HG02870 (cell line): Measurements from ENCODE around the gene NKD1.

Source experiments
- ATAC-seq: cut with Tn5 transposase; IDR thresholded peaks from one replicate; pipeline ENCODE4 v1.9.1; 2021; ENCODE audit warnings: mild to moderate bottlenecking, moderate library complexity; ENCODE audit not compliant: unreplicated experiment

NKD1 gene

GRCh38 chr16:50610331-50611262 lies 62.4 kb downstream of the NKD1 start:
- no peak for ATAC-seq

DNA sequence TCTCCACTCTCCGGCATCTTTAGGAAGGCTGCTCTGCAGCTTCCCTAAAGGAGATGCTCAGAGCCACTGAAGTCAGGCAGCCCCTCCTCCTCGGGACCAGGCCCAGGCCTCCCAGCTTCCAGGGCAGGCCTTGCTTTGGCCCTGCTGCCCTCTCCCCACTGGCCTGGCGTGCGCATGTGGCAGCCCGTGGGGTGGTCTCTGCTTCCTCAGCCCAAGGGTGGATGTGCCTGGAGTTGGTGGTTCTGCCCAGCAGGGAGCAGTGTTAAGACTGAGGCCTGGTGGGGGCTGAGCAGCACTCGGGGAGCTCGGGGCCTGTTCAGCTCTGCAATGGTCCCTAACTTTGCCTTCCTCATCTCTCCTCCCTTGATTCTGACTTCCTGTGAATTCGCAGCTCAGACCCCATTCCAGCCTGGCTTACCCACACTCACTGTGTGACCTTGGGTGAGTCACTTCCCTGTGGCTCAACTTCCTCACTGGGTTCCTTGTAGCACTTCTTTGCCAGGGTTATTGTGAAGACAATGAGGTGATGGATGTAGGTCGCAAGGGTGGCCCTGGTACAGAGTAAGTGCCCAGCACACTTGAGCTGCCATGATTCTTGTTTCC lies 63.2 kb downstream of the NKD1 start:
- no peak for ATAC-seq

GRCh38 chr16:50611995-50612848 lies 64.0 kb downstream of the NKD1 start:
- ATAC-seq, result no peak

- ATAC-seq, result no peak
Observed at GRCh38 chr16:50612849-50613198, 64.6 kb downstream of the NKD1 start.

GRCh38 chr16:50613281-50613963 lies 65.2 kb downstream of the NKD1 start:
- ATAC-seq, result no peak

DNA sequence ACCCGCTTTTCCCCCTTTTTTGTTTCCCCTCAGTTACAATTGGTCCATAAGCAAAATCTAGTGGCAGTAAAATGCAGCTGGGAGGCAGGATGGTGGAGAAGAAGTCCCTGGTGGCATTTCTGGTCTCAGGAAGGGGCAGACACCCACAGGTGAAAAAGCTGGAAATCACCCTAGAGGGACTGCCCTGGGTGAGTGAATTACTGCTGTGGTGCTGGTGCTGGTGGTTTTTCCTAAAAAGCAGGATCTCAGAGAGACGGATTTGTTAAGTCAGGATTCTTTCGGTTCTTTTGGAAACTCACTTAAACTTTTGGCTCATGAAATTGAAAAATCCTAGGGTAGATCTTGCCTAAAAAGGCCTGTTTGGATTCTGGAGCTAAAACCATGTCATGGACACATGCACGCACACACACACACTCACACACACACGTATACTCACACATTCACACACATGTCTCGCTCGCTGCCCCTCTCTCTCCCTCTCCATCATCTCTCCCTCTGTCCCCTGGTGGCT lies 65.8 kb downstream of the NKD1 start:
- ATAC-seq, result no peak

DNA sequence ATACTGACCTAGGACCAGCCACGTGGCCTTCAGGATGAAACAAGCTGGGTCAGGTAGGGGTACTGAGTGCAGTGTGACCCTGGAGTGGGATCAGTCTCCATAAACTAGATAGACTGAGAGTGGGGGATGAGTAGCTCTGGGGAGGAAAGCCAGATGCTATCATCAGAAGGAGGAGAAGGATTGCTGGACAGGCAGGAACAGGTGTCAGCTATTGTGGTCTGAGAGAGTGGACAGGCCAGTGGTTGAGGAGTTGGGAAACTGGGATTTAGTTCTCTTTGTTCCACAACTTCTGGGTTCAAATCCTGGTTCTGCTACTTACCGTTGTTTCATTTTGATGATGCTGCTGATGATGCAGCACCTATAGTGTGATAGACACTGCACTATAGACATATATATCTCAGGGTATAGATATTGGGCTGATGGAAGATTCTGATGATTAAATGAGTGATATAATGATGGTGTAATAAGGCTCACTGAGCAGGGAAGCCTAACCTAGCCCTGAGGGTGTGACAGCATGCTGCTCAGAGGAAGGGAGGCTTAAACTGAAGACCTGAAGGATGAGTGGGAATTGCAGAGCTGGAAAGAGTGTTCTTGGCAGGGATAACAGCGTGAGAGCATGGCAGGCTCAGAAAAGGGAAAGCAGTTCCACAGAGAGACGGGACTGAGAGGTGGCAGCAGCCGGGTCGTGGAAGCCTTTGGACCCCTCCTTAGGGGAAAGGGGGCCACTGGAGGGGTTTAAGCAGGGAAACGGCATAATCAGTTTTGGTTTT lies 66.9 kb downstream of the NKD1 start:
- no peak for ATAC-seq

- no peak for ATAC-seq
Observed at GRCh38 chr16:50615891-50616290, 67.7 kb downstream of the NKD1 start.

GRCh38 chr16:50616386-50616785 lies 68.2 kb downstream of the NKD1 start:
- no peak for ATAC-seq

GRCh38 chr16:50616883-50617645 lies 68.9 kb downstream of the NKD1 start:
- ATAC-seq, result no peak

DNA sequence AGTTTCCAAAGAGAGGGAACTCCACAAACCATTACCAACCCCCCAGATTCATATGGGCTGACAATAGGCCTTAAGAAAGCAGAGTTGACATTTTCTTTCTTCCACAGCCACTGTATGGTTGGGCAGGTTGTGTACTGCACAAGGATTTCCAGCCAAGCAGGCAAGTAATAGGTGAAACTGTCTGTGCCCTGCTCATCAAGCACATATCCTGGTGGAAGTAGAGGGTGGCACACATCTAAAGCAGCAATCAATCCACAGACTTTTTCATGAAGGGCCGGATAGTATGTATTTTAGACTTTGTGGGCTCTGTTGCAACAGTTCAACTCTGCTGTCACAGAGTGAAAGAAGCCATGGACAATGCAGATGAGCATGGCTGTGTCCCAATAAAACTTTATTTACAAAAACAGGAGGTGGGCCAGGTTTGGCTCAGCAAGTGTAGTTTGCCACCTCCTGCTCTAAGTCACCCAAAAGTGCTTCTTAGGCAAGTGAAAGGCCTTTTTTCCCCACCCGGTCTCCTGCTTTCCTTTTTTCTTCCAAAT lies 69.5 kb downstream of the NKD1 start:
- ATAC-seq, result no peak

DNA sequence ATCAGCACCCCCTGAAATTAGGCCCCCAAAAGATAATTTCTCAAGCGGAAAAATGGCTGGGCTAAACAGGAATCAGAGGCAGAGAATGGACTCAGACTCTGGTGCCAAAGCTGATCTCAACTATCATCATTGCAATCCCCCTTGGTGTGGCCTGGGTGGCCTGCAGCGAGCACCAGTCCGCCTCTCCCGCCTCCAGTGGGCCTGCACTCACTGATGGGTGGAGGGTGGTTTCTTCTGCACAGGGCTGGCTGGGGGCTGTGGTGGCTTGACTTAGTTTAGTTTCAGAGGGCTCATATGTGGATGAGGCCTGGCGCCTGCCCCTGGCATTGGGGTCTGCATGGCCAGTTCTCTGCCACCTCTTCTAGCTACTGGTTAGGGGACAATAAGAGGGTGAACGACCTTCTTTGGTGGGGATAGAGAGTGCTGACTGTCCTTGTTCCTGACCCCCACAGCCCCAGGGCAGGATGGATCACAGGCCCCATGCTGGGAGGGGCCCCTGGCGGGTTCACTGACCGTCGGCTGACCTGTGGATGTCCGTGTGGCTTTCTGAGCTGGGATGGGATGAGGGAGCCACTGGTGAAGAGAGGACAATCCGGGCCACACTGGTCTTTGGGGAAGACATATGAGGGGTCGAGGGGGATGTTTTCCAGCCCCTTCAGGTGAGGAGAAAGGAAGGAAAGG lies 70.2 kb downstream of the NKD1 start:
- no peak for ATAC-seq

- no peak for ATAC-seq
Observed at GRCh38 chr16:50619702-50620491, 71.7 kb downstream of the NKD1 start.

GRCh38 chr16:50620646-50621451 lies 72.7 kb downstream of the NKD1 start:
- no peak for ATAC-seq

GRCh38 chr16:50621452-50621792 lies 73.2 kb downstream of the NKD1 start:
- no peak for ATAC-seq

- ATAC-seq, result no peak
Observed at GRCh38 chr16:50622029-50622428, 73.8 kb downstream of the NKD1 start.
